ENCODE measurements around the gene ATP6V1E1. TPM values are rescaled to one million over a fixed set of nuclear protein-coding genes. Genes with fewer than 3 reads are reported as not detected.

ATP6V1E1 gene
- total RNA-seq, 1 donor from 2014 or later = 213 TPM

DNA sequence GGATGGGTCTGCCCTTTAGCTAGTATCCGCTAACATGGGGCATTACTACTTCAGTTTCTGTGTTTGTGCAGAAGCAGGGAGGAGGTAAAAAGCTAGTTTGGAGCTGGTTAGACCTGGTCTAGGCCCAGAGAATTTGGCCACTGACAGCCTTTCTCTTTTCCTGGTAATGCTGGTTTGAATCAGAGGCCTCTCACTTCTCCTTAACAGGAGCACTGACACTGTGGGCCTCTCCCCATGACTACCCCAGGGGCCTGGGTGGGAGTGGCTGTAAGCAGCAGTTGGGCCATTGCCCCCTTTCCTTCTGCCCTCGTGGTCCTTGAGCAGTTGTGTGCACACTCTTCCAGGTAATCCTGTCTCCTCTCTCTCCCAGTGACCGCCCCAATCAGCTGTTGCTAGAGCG lies 73.7 kb downstream of the ATP6V1E1 start:
- TF ChIP-seq, protein P1, sequence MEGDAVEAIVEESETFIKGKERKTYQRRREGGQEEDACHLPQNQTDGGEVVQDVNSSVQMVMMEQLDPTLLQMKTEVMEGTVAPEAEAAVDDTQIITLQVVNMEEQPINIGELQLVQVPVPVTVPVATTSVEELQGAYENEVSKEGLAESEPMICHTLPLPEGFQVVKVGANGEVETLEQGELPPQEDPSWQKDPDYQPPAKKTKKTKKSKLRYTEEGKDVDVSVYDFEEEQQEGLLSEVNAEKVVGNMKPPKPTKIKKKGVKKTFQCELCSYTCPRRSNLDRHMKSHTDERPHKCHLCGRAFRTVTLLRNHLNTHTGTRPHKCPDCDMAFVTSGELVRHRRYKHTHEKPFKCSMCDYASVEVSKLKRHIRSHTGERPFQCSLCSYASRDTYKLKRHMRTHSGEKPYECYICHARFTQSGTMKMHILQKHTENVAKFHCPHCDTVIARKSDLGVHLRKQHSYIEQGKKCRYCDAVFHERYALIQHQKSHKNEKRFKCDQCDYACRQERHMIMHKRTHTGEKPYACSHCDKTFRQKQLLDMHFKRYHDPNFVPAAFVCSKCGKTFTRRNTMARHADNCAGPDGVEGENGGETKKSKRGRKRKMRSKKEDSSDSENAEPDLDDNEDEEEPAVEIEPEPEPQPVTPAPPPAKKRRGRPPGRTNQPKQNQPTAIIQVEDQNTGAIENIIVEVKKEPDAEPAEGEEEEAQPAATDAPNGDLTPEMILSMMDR (IDR thresholded peaks at IDR 0.05; ENCODE audit: borderline replicate concordance) = no peak
- intact Hi-C loops (cut with micrococcal nuclease) = no loop called here

DNA sequence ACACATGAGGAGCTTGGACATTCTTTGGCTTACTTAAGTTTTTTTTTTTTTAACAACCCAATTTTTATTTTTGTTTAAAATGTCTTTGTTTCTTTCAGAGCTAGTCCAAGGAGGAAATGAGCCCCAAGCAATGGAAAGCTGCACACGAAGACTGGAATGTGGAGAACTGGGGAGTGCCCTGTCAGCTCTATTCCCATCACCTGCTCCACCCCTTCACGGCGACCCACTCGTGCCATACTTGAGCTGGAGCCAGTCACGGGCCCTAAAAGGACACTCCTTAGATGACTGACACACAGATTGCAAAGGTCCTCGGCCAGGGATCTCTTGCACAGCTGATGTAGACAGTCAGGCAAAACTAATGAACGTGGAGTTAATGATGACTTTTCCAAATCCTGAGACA lies 75.8 kb downstream of the ATP6V1E1 start:
- H3K36me3 ChIP-seq = peaks cover 14% of the 10 kb centered on the region
- no peaks in the 10 kb centered on the region for H3K27me3 ChIP-seq (ENCODE audit: low read depth)
- intact Hi-C loops (cut with micrococcal nuclease) = no loop called here

More for the DNA sequence above, 73.7 kb downstream of the ATP6V1E1 start:
- Histone ChIP-seq H3K27ac (replicated peaks) (no peak overlapping the region), H3K36me3 (no peaks in the 10 kb centered on the region), H3K4me3 (no peak overlapping the region), H3K27me3 (ENCODE audit: low read depth) (no peaks in the 10 kb centered on the region), H3K4me1 (peaks cover 30% of the 10 kb centered on the region), H3K9me3 (replicated peaks) (no peaks in the 10 kb centered on the region)
- DNase-seq = no peak

DNA sequence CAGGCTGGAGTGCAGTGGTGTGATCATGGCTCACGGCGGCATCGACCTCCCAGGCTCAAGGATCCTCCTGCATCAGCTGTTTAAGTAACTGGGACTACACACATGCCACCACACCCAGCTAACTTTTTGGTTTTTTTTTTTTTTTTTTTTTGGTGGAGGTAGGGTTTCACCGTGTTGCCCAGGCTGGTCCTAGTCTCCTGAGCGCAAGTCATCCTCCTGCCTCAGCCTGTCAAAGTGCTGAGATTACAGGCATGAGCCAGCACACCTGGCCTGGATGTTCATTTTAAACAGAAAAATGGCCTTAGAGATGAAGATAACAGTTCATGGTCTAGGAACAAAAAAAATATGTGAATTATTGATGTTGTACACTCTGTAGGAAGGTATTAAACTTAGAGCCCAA lies 78.9 kb downstream of the ATP6V1E1 start:
- H3K27ac ChIP-seq (replicated peaks) = no peak overlapping the region
- H3K4me1 ChIP-seq = peaks cover 24% of the 10 kb centered on the region
- TF ChIP-seq, protein P1 (IDR thresholded peaks at IDR 0.05; ENCODE audit: borderline replicate concordance) = no peak
- no peak for DNase-seq
- H3K9me3 ChIP-seq (replicated peaks) = no peaks in the 10 kb centered on the region
- H3K27me3 ChIP-seq (ENCODE audit: low read depth) = no peaks in the 10 kb centered on the region
- intact Hi-C loops (cut with micrococcal nuclease) = no loop called here
- H3K36me3 ChIP-seq = peaks cover 14% of the 10 kb centered on the region
- no peak overlapping the region for H3K4me3 ChIP-seq

More for the DNA sequence above, 75.8 kb downstream of the ATP6V1E1 start:
- no peaks in the 10 kb centered on the region for H3K9me3 ChIP-seq (replicated peaks)
- no peak overlapping the region for H3K4me3 ChIP-seq
- TF ChIP-seq, protein P1 (IDR thresholded peaks at IDR 0.05; ENCODE audit: borderline replicate concordance) = no peak
- DNase-seq = peak; percentile 51
- H3K4me1 ChIP-seq = peaks cover 24% of the 10 kb centered on the region
- peak overlapping the region; percentile 36 for H3K27ac ChIP-seq (replicated peaks)

DNA sequence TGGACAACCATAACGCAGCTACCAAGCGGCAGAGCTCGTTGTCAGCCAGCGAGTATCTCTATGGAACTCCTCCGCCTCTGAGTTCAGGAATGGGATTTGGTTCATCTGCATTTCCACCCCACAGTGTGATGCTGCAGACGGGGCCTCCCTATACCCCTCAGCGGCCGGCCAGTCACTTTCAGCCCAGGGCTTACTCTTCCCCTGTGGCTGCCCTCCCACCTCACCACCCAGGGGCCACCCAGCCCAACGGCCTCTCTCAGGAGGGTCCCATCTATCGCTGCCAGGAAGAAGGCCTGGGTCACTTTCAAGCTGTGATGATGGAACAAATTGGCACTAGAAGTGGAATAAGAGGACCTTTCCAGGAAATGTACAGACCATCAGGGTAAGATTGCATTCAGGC lies 79.4 kb downstream of the ATP6V1E1 start:
- H3K27me3 ChIP-seq (ENCODE audit: low read depth) = no peaks in the 10 kb centered on the region
- H3K27ac ChIP-seq (replicated peaks) = no peak overlapping the region
- intact Hi-C loops (cut with micrococcal nuclease) = no loop called here
- TF ChIP-seq, protein P1 (IDR thresholded peaks at IDR 0.05; ENCODE audit: borderline replicate concordance) = no peak
- no peaks in the 10 kb centered on the region for H3K9me3 ChIP-seq (replicated peaks)
- H3K36me3 ChIP-seq = peaks cover 14% of the 10 kb centered on the region
- DNase-seq = no peak
- H3K4me1 ChIP-seq = peaks cover 24% of the 10 kb centered on the region
- no peak overlapping the region for H3K4me3 ChIP-seq

DNA sequence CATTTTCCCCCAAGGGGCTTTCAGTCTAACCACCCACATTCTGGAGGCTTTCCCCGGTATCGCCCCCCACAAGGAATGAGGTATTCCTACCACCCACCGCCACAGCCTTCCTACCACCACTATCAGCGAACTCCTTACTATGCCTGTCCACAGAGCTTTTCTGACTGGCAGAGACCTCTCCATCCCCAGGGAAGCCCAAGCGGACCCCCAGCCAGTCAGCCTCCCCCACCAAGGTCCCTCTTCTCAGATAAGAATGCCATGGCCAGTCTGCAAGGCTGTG lies 79.9 kb downstream of the ATP6V1E1 start:
- Histone ChIP-seq H3K27ac (replicated peaks) (no peak overlapping the region), H3K27me3 (ENCODE audit: low read depth) (no peaks in the 10 kb centered on the region), H3K36me3 (peaks cover 14% of the 10 kb centered on the region), H3K4me1 (peaks cover 24% of the 10 kb centered on the region), H3K9me3 (replicated peaks) (no peaks in the 10 kb centered on the region), H3K4me3 (no peak overlapping the region)
- intact Hi-C loops (cut with micrococcal nuclease) = no loop called here
- TF ChIP-seq, protein P1 (IDR thresholded peaks at IDR 0.05; ENCODE audit: borderline replicate concordance) = no peak
- no peak for DNase-seq

Data from left ventricle myocardium inferior (tissue), 1 donor.